ACC112 (cell line): Measurements from ENCODE around the gene NLRP14.
A peak's percentile ranks its signal among the peaks of the same experiment; 100 is the strongest.

Experiments used
- H2AFZ ChIP-seq: fragments of 200-600 bp; sonication (generic); one replicate; pipeline ENCODE4 v1.6.0; 2017; ENCODE audit warnings: antibody characterized with exemption, low read length; ENCODE audit not compliant: unreplicated experiment
- H3K27ac ChIP-seq: fragments of 200-600 bp; sonication (generic); 2 replicates; pipeline ENCODE4 v1.5.1; 2014; ENCODE audit warnings: low read depth, mild to moderate bottlenecking, antibody characterized with exemption, low read length, moderate library complexity
- H3K27me3 ChIP-seq: fragments of 200-600 bp; sonication (generic); 2 replicates; pipeline ENCODE4 v1.6.1; 2014; ENCODE audit warnings: mild to moderate bottlenecking, antibody characterized with exemption, low read length, moderate library complexity, mixed read lengths; ENCODE audit not compliant: insufficient read depth
- H3K36me3 ChIP-seq: fragments of 200-600 bp; sonication (generic); 2 replicates; pipeline ENCODE4 v1.6.1; 2016; ENCODE audit warnings: mild to moderate bottlenecking, antibody characterized with exemption, low read length, moderate library complexity, mixed read lengths; ENCODE audit not compliant: insufficient read depth
- H3K4me1 ChIP-seq: fragments of 200-600 bp; sonication (generic); one replicate; pipeline ENCODE4 v1.6.1; 2016; ENCODE audit warnings: low read length, mixed read lengths; ENCODE audit not compliant: insufficient read depth, unreplicated experiment, control insufficient read depth
- H3K4me3 ChIP-seq: fragments of 200-600 bp; sonication (generic); 2 replicates; pipeline ENCODE4 v1.5.1; 2014; ENCODE audit warnings: mild to moderate bottlenecking, low read depth, low read length
- H3K79me2 ChIP-seq: fragments of 200-600 bp; sonication (generic); one replicate; pipeline ENCODE4 v1.6.0; 2016; ENCODE audit warnings: low read length; ENCODE audit not compliant: control insufficient read depth, unreplicated experiment, insufficient read depth

NLRP14 gene

DNA sequence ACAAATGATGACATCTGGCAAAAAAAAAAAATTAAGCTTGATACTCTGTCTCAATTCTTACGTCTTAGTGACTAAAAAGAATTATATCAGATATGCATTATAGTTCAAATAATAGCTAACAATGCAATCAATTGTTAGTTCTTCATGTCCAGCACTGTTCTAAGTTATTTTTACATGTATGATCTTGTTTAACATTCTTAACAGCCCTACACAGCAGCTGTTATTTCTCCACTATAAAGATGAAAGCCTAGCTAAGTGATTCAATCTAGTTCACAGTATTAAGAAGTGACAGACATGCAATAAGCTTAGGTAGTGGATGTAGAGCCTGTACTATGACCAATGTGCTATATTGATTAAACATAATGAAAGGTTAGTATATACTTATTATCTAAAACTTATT lies 4.3 kb upstream of the NLRP14 start:
- H3K27ac ChIP-seq, result no peak overlapping the region
- no peaks in the 10 kb centered on the region for H3K27me3 ChIP-seq
- peaks cover 3% of the 10 kb centered on the region for H3K4me1 ChIP-seq
- no peak overlapping the region for H3K4me3 ChIP-seq
- no peaks in the 10 kb centered on the region for H3K36me3 ChIP-seq
- no peaks in the 10 kb centered on the region for H3K79me2 ChIP-seq
- no peak overlapping the region for H2AFZ ChIP-seq

DNA sequence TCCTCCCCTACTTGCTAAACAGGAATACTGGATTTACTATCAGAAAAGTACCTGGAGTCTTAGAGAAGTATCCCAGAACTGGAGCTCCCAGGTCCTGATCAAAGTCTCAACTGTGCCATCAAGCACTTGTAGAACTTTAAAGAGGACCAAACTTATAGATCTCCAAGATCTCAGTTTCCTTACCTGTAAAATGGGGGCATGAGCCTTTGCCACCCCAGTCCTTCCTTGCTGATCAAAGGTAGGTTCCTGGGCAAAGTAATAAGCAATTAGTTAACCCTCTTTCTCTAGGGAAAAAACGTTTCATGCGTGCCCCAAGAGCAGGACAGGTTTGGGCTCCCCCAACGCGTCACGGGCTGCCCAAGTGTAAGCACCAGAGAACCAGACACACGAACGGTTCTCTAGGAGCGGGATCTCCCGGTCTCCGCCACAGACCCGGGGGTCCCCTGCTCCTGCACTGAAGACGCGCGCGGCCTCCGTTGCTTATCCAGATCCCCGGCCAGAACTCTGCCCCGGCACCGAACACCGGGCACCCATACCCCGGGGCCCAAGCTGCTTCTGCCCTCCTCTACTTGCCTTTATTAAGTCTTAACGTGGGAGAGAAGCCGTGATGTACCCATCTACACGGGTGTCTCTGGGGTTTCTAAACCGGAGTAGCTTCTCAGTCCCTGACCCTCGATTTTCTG lies 638 bp upstream of the NLRP14 start:
- H2AFZ ChIP-seq, result peak overlapping the region; percentile 100
- 0 out of 2 replicates have a peak, but pooled peaks cover 5% of the 10 kb centered on the region for H3K27me3 ChIP-seq
- no peaks in the 10 kb centered on the region for H3K36me3 ChIP-seq
- peak overlapping the region; percentile 91 for H3K4me3 ChIP-seq
- peak overlapping the region; percentile 45 for H3K27ac ChIP-seq
- peaks cover 6% of the 10 kb centered on the region for H3K4me1 ChIP-seq
- no peaks in the 10 kb centered on the region for H3K79me2 ChIP-seq

DNA sequence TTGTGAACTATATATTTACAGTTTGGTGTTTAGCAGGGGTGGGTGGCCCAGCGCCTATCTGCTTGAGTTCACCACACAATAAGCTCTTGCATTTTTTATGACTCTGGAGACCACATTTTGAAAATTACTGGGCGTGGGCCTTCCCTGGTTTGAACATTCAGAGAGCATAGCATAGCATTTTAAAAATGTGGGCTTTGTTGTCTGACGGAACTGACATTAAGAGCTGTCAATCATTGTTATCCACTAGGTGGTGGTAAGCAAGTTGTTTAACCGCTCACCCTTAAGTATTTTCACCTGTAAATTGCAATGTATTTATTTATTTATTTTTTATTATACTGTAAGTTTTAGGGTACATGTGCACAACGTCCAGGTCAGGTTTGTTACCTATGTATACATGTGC lies 1.0 kb downstream of the NLRP14 start:
- Histone ChIP-seq H3K4me1 (peaks cover 6% of the 10 kb centered on the region), H3K4me3 (peak overlapping the region; percentile 91), H2AFZ (peak overlapping the region; percentile 100), H3K27ac (no peak overlapping the region), H3K27me3 (0 out of 2 replicates have a peak, but pooled peaks cover 5% of the 10 kb centered on the region), H3K36me3 (no peaks in the 10 kb centered on the region), H3K79me2 (no peaks in the 10 kb centered on the region)

DNA sequence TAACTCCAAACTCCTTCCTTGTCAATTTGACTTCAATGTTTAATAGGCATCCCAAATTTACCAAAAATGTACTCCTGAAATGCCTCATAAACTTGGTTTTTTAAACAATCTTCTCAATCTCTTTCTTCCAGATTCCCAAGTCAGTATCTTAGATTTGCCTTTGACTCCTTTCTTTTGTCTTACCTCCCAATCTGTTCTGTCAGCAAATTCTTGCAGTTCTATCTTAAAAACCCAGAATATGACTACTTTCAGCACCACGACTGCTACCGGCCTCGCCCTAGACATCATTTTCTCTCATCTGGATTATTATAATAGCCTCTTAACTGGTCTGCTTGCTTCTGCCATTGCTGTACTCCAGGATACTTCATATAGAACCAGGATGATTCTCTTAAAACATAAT lies 7.9 kb downstream of the NLRP14 start:
- H3K27me3 ChIP-seq, result peaks cover 25% of the 10 kb centered on the region

DNA sequence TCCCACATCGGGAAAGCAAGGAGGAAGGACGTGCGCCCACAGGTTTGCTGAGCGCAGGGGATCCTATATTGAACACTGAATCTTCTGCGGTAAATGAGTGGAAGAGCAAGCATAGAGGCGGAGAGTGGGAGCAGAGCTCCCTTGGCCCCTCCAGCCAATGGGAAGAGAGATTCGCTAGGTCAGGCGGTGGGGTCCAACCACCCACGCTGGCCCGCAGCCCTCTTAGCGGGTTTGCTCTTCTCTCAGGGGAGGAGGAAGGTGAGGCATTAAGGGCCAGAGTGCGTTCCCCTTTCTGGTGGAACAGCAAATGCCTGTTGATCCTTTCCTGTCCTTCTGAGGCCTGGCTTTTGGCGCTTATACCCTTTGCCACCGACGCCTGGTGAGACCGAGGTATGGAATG lies 10.6 kb downstream of the NLRP14 start:
- peaks cover 32% of the 10 kb centered on the region for H3K27me3 ChIP-seq
- no peaks in the 10 kb centered on the region for H3K4me1 ChIP-seq
- no peaks in the 10 kb centered on the region for H3K79me2 ChIP-seq
- H3K36me3 ChIP-seq, result no peaks in the 10 kb centered on the region
- no peak overlapping the region for H3K4me3 ChIP-seq
- H2AFZ ChIP-seq, result no peak overlapping the region
- no peak overlapping the region for H3K27ac ChIP-seq

More for the DNA sequence above, 7.9 kb downstream of the NLRP14 start:
- no peak overlapping the region for H2AFZ ChIP-seq
- H3K36me3 ChIP-seq, result no peaks in the 10 kb centered on the region
- no peaks in the 10 kb centered on the region for H3K79me2 ChIP-seq
- no peak overlapping the region for H3K4me3 ChIP-seq
- H3K27ac ChIP-seq, result no peak overlapping the region
- no peaks in the 10 kb centered on the region for H3K4me1 ChIP-seq

DNA sequence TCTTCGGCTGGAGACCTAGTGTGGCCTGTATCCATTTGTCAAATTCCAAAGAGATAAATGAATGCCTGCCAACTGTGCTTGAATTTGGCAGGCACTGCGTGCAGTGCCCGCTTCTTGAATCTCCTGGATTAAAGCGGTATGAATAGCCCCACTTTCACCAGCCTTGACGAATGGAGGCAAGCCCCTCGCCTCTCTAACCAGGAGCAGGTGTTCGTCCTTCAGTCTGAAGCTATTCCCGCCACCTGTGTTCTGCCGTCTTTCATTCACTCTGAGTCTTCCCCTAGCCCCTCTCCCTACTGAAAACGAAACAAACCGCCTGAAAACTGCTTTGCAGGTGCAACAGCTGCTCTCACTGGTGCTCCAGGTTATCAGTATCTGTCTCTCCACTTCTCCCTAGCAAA lies 11.2 kb downstream of the NLRP14 start:
- Histone ChIP-seq H3K36me3 (no peaks in the 10 kb centered on the region), H3K4me3 (no peak overlapping the region), H3K27me3 (peaks cover 38% of the 10 kb centered on the region), H3K4me1 (no peaks in the 10 kb centered on the region), H2AFZ (no peak overlapping the region), H3K27ac (no peak overlapping the region), H3K79me2 (no peaks in the 10 kb centered on the region)

DNA sequence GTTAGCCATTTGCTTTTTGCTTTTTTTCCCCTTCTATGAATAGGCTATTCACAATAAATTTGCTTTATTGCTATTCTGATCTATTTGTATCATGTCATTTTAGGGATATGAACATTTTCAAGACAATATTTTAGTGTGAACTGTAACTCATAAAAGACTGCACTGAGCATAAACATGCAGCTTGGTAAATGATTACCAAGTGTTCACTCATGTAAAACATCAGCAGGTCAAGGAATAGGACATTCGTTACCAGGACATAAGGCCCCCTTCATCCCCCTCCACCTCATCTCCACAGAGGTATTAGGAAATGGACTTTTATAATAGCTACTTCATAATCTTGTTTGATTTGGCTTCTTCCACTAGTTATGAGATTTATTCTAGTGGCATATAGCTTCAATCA lies 12.4 kb downstream of the NLRP14 start:
- no peak overlapping the region for H3K4me3 ChIP-seq
- peaks cover 46% of the 10 kb centered on the region for H3K27me3 ChIP-seq
- H2AFZ ChIP-seq, result no peak overlapping the region
- H3K79me2 ChIP-seq, result no peaks in the 10 kb centered on the region
- no peaks in the 10 kb centered on the region for H3K4me1 ChIP-seq
- no peak overlapping the region for H3K27ac ChIP-seq
- H3K36me3 ChIP-seq, result no peaks in the 10 kb centered on the region

DNA sequence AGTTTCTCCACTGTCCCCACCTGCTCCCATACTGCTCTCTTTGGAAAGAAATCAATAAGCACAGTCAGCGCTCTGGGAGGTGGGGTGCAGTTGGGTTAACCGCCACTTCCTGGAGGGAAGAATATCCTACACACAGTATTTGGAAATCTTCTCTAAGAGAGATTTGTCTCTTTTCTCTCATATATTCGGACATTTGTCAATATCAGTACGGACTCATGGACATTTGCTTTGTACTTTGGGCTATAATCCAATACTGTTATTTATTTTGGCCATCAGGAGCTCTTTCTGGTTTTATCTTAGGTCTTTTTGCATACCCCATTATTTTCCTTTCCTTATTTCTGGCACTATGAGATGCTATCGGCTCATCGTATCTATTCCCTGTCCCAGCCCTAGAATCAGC lies 13.7 kb downstream of the NLRP14 start:
- H3K4me3 ChIP-seq, result no peak overlapping the region
- H3K4me1 ChIP-seq, result no peaks in the 10 kb centered on the region
- no peaks in the 10 kb centered on the region for H3K79me2 ChIP-seq
- H3K27ac ChIP-seq, result no peak overlapping the region
- H2AFZ ChIP-seq, result no peak overlapping the region
- H3K27me3 ChIP-seq, result peaks cover 48% of the 10 kb centered on the region
- no peaks in the 10 kb centered on the region for H3K36me3 ChIP-seq

DNA sequence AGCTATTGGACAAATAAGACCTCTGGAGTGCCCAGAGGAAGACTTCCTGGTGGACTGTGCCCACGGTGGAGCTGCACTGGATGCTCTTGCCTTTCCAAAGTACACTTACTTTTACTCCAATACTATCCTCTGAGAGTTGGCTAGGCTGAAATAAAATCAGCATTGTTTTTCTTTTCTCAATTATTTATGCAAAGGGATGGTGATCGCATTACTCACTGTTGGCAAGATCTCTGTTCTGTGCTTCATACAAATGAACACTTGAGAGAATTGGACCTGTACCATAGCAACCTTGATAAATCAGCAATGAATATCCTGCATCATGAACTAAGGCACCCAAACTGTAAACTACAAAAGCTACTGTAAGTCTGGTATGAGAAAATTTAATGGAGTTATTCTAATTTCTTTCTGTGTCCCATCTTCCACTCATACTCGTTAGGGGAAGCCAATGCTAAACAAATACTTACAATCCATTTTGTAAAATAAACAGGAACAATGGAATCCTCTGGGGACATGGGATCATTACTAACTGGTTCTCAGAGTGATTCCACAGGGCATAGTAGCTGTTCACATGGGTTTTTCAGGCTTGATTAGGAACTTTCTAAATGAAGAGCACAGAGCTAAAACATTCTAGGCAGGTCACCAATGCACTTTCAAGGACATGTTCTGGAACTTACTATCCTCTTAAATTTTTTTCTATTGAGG lies 26.3 kb downstream of the NLRP14 start:
- H3K27ac ChIP-seq, result peak overlapping the region; percentile 53
- H3K36me3 ChIP-seq, result no peaks in the 10 kb centered on the region
- H3K27me3 ChIP-seq, result no peaks in the 10 kb centered on the region
- H3K79me2 ChIP-seq, result no peaks in the 10 kb centered on the region
- no peak overlapping the region for H3K4me3 ChIP-seq
- H3K4me1 ChIP-seq, result peaks cover 12% of the 10 kb centered on the region
- peak overlapping the region; percentile 67 for H2AFZ ChIP-seq

DNA sequence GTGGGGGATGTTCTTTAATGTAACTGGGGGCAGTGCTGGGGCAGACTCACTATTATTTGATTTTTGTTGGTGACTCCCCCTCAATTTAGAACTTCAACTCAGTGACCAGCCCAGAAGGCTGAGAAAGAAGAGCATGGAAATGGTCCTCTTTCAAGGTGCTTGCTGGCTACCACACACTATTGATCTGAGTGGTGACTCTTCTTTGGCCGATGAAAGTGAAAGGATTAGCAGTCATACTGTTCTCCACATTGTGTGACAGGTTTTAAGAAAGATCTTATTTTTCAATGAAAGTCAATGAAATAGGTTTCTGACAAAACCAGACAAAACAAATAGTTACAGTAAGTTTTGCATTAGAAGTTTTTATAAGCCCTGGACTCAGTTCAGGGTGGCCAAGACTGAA lies 29.9 kb downstream of the NLRP14 start:
- Histone ChIP-seq H3K27me3 (no peaks in the 10 kb centered on the region), H3K36me3 (no peaks in the 10 kb centered on the region), H2AFZ (no peak overlapping the region), H3K4me1 (peaks cover 12% of the 10 kb centered on the region), H3K27ac (no peak overlapping the region), H3K79me2 (no peaks in the 10 kb centered on the region), H3K4me3 (no peak overlapping the region)
